SK-N-MC (cell line): Measurements from ENCODE around the gene SPPL2A.

Experiments
- EZH2 ChIP-seq: fragments of 200-600 bp; sonication (generic); IDR thresholded peaks from one replicate; pipeline ENCODE4 v1.6.1; 2017; ENCODE audit warnings: antibody characterized with exemption
- POLR2AphosphoS5 ChIP-seq: IDR thresholded peaks from 2 replicates; pipeline ENCODE4 v1.6.1; 2012; ENCODE audit warnings: mild to moderate bottlenecking, low read depth, low read length, borderline replicate concordance

GRCh38 chr15:50798684-50799083 lies 33.2 kb upstream of the SPPL2A start:
- TF ChIP-seq EZH2 (no peak), POLR2AphosphoS5 (no peak)
